Neutrophil (primary cell): ENCODE data around the gene DCAF16.

Source experiments
- H3K27ac ChIP-seq: fragments of 200-600 bp; sonication (generic); 2 replicates; pipeline ENCODE4 v1.5.1; 2016; ENCODE audit warnings: mild to moderate bottlenecking, moderate library complexity
- H3K27me3 ChIP-seq: fragments of 200-600 bp; sonication (generic); 2 replicates; pipeline ENCODE4 v1.6.0; 2016; ENCODE audit warnings: mild to moderate bottlenecking
- H3K36me3 ChIP-seq: fragments of 200-600 bp; sonication (generic); 2 replicates; pipeline ENCODE4 v1.5.1; 2017
- H3K4me1 ChIP-seq, 2 experiments: fragments of 200-600 bp in 1 of 2; sonication (generic) in 1 of 2; 1 replicate in 1 of 2; 2 replicates in 1 of 2; pipeline versions ENCODE4 v1.5.1 to v1.6.1; 2013 to 2016; ENCODE audit warnings: low read depth in 1 of 2, low read length in 1 of 2, mild to moderate bottlenecking in 1 of 2, moderate library complexity in 1 of 2; ENCODE audit not compliant: control insufficient read depth in 1 of 2, insufficient read depth in 1 of 2
- H3K4me3 ChIP-seq, 2 experiments: fragments of 200-600 bp in 1 of 2; sonication (generic) in 1 of 2; 1 replicate in 1 of 2; 2 replicates in 1 of 2; pipeline ENCODE4 v1.5.1; 2013 to 2016; ENCODE audit warnings: low read depth in 1 of 2, low read length in 1 of 2, mild to moderate bottlenecking in 1 of 2, moderate library complexity in 1 of 2
- H3K9me3 ChIP-seq: fragments of 200-600 bp; sonication (generic); 2 replicates; pipeline ENCODE4 v1.5.1; 2016
- TF ChIP-seq, protein P1 (sequence below): fragments of 200-600 bp; sonication (generic); IDR thresholded peaks from 2 replicates; pipeline ENCODE4 v1.5.1; 2016; ENCODE audit warnings: antibody characterized with exemption

Gene DCAF16

DNA sequence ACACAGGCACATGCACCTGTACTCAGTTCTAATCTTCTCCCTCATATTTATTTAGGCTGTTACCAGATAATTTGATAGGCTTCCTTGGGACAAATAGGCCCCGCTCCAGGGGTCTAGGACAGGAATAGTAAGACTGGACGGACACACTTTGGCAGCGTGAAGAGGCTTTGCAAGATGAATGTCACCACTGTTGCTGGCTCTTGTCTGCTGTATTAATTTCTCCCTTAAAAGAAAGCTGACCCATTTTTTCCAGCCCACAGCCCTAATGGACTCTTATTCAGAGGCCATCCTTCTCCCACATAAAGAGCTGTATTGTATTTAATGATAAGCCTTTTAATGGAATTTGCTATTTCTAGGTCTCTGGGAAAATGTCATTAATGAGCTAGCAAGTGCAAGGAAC is 47.1 kb downstream of the DCAF16 start:
- TF ChIP-seq, protein P1, sequence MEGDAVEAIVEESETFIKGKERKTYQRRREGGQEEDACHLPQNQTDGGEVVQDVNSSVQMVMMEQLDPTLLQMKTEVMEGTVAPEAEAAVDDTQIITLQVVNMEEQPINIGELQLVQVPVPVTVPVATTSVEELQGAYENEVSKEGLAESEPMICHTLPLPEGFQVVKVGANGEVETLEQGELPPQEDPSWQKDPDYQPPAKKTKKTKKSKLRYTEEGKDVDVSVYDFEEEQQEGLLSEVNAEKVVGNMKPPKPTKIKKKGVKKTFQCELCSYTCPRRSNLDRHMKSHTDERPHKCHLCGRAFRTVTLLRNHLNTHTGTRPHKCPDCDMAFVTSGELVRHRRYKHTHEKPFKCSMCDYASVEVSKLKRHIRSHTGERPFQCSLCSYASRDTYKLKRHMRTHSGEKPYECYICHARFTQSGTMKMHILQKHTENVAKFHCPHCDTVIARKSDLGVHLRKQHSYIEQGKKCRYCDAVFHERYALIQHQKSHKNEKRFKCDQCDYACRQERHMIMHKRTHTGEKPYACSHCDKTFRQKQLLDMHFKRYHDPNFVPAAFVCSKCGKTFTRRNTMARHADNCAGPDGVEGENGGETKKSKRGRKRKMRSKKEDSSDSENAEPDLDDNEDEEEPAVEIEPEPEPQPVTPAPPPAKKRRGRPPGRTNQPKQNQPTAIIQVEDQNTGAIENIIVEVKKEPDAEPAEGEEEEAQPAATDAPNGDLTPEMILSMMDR, result no peak
- Histone ChIP-seq H3K27ac (no peak overlapping the region), H3K4me3 (no peak overlapping the region), H3K4me1 (no peaks in the 10 kb centered on the region), H3K36me3 (no peaks in the 10 kb centered on the region), H3K9me3 (no peaks in the 10 kb centered on the region), H3K27me3 (no peaks in the 10 kb centered on the region)

DNA sequence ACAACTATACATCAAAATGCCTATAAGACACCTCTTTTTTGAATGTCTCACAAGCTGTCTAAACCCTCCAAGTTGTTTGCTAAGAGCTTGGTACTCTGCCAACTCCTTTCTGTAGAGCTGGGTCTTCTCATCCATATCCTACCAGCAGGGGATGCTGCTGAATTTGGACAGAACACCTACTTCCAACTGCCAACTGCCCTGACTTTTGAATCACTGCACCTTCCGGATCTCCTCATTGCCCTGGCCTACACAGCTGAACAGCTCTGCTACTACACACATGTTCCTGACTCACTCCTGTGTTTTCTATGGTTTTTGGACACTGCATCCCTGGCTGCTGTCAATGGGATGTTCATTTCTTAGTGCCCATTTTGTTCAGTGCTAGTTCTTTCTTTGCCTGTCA is 47.8 kb downstream of the DCAF16 start:
- Histone ChIP-seq H3K27me3 (no peaks in the 10 kb centered on the region), H3K4me3 (no peak overlapping the region), H3K36me3 (no peaks in the 10 kb centered on the region), H3K4me1 (no peaks in the 10 kb centered on the region), H3K27ac (no peak overlapping the region), H3K9me3 (no peaks in the 10 kb centered on the region)
- TF ChIP-seq, protein P1, result no peak

GRCh38 chr4:17761062-17761461 is 49.5 kb downstream of the DCAF16 start:
- TF ChIP-seq, protein P1, result no peak
- H3K4me3 ChIP-seq, result no peak overlapping the region
- H3K36me3 ChIP-seq, result no peaks in the 10 kb centered on the region
- no peaks in the 10 kb centered on the region for H3K9me3 ChIP-seq
- H3K4me1 ChIP-seq, result no peaks in the 10 kb centered on the region
- no peak overlapping the region for H3K27ac ChIP-seq
- H3K27me3 ChIP-seq, result no peaks in the 10 kb centered on the region

DNA sequence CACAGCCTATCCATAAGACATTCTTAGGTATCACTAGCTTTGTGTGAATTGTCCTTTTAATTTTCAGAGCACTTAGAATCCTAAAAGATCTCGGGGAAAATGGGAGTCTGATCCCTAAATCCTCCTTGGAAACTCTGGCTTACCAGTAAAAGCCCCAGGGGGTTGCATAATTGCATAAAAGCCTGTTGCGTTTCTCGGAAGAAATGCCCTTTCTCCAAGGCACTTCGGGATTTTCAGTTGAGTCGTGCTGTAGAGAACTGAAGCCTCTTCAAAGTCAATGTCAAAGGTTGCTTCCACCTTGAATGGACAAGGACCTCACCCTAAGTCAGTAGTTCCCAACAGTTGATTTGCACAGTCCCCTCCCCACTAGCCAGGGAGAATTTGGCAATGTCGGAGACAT is 49.9 kb downstream of the DCAF16 start:
- no peaks in the 10 kb centered on the region for H3K36me3 ChIP-seq
- H3K4me1 ChIP-seq, result no peaks in the 10 kb centered on the region
- H3K27ac ChIP-seq, result no peak overlapping the region
- no peaks in the 10 kb centered on the region for H3K9me3 ChIP-seq
- TF ChIP-seq, protein P1, result no peak
- H3K4me3 ChIP-seq, result no peak overlapping the region
- H3K27me3 ChIP-seq, result no peaks in the 10 kb centered on the region

DNA sequence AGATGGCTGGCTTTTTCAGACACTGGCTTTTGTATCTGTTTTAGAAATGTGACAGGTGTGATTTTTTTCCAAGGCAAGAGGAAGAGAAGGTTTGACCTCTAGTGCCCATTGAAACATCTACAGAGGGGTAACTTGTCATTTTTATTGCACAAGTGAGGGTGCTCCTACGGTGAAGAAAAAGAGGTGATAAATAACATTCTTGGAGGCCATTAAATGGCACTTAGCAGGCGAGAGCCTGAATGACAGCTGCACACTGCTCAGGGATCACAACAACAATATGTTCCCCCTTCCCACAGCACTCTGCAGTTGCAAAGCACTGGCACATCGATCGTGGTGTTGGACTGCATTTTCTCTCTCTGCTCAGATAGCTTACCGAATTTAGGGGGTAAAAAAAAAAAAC is 52.1 kb downstream of the DCAF16 start:
- Histone ChIP-seq H3K36me3 (no peaks in the 10 kb centered on the region), H3K27ac (no peak overlapping the region), H3K4me1 (no peaks in the 10 kb centered on the region), H3K27me3 (no peaks in the 10 kb centered on the region), H3K9me3 (no peaks in the 10 kb centered on the region), H3K4me3 (no peak overlapping the region)
- TF ChIP-seq, protein P1, result no peak

- no peaks in the 10 kb centered on the region for H3K4me1 ChIP-seq
- TF ChIP-seq, protein P1, result no peak
Observed at GRCh38 chr4:17757621-17758020, 52.9 kb downstream of the DCAF16 start.

More at GRCh38 chr4:17757621-17758020, 52.9 kb downstream of the DCAF16 start:
- no peaks in the 10 kb centered on the region for H3K9me3 ChIP-seq
- no peaks in the 10 kb centered on the region for H3K36me3 ChIP-seq
- no peak overlapping the region for H3K4me3 ChIP-seq
- no peak overlapping the region for H3K27ac ChIP-seq
- no peaks in the 10 kb centered on the region for H3K27me3 ChIP-seq
